Naive thymus-derived CD4-positive, alpha-beta T cell (primary cell): ENCODE results near the gene ALDH3B2. TPM values are rescaled to one million over a fixed set of nuclear protein-coding genes. Genes with fewer than 3 reads are reported as not detected.

ENCODE experiments used
- ATAC-seq: fragments of 150-1000 bp; cut with Tn5 transposase; 2 replicates; pipeline ENCODE4 v1.10.0; 2021; ENCODE audit warnings: mild to moderate bottlenecking, moderate library complexity
- CTCF ChIA-PET: fragments of 350-600 bp; sonication (Branson Sonifier 250); formaldehyde crosslinking; loops from one replicate; lab custom pipeline; 2021; ENCODE audit warnings: antibody characterized with exemption; lab: Charles Lee
- POLR2A ChIA-PET: fragments of 350-600 bp; sonication (Branson Sonifier 250); formaldehyde crosslinking; loops from one replicate; lab custom pipeline; 2021; ENCODE audit warnings: antibody characterized with exemption, inconsistent platforms; lab: Charles Lee
- DNase-seq, 9 donors: peaks; one replicate each; pipeline versions ENCODE4 v3.0.0 to v3.0.0-alpha.2; 2020 to 2022; ENCODE audit warnings: mixed read lengths in 1 of 9
- H3K27ac ChIP-seq: one replicate; pipeline ENCODE4 v1.7.0; 2013; ENCODE audit warnings: mild to moderate bottlenecking, low read depth, low read length, moderate library complexity
- H3K27me3 ChIP-seq, 2 donors: one replicate each; pipeline ENCODE4 v1.7.0; 2013; ENCODE audit warnings: low read length in 2 of 2, mild to moderate bottlenecking in 2 of 2, moderate library complexity in 2 of 2; ENCODE audit not compliant: control insufficient read depth in 2 of 2, insufficient read depth in 2 of 2
- H3K36me3 ChIP-seq, 3 experiments: 1 replicate in 2 of 3; 2 replicates in 1 of 3; pipeline ENCODE4 v1.7.0; 2013; ENCODE audit warnings: low read length in 3 of 3, mild to moderate bottlenecking in 3 of 3, moderate library complexity in 1 of 3; ENCODE audit not compliant: insufficient read depth in 3 of 3, control insufficient read depth in 2 of 3
- H3K4me1 ChIP-seq, 2 donors: one replicate each; pipeline ENCODE4 v1.7.0; 2013; ENCODE audit warnings: low read length in 2 of 2, mild to moderate bottlenecking in 2 of 2, moderate library complexity in 1 of 2; ENCODE audit not compliant: control insufficient read depth in 2 of 2, insufficient read depth in 2 of 2
- H3K4me3 ChIP-seq: 2 replicates; pipeline ENCODE4 v1.7.0; 2013; ENCODE audit warnings: mild to moderate bottlenecking, low read length
- H3K9me3 ChIP-seq, 3 experiments: 1 replicate in 2 of 3; 2 replicates in 1 of 3; pipeline ENCODE4 v1.7.0; 2013; ENCODE audit warnings: low read length in 3 of 3; ENCODE audit not compliant: control insufficient read depth in 2 of 3
- H3K27ac Mint-ChIP-seq, 9 donors: one replicate each; pipeline ENCODE4 v1.8.0; 2020 to 2022; ENCODE audit warnings: mixed read lengths in 9 of 9, mild to moderate bottlenecking in 8 of 9, moderate library complexity in 5 of 9, inconsistent platforms in 2 of 9
- H3K27me3 Mint-ChIP-seq, 5 donors: one replicate each; pipeline ENCODE4 v1.8.0; 2021 to 2022; ENCODE audit warnings: mixed read lengths in 5 of 5, mild to moderate bottlenecking in 1 of 5
- H3K36me3 Mint-ChIP-seq, 5 donors: one replicate each; pipeline ENCODE4 v1.8.0; 2020 to 2022; ENCODE audit warnings: mixed read lengths in 5 of 5, mild to moderate bottlenecking in 3 of 5, inconsistent platforms in 1 of 5
- H3K4me1 Mint-ChIP-seq, 7 donors: one replicate each; pipeline ENCODE4 v1.8.0; 2020 to 2022; ENCODE audit warnings: mixed read lengths in 7 of 7, mild to moderate bottlenecking in 3 of 7, inconsistent platforms in 1 of 7
- H3K4me3 Mint-ChIP-seq, 10 donors: one replicate each; pipeline ENCODE4 v1.8.0; 2020 to 2022; ENCODE audit warnings: mild to moderate bottlenecking in 10 of 10, mixed read lengths in 10 of 10, moderate library complexity in 6 of 10, inconsistent platforms in 2 of 10
- H3K9me3 Mint-ChIP-seq, 11 donors: one replicate each; pipeline ENCODE4 v1.8.0; 2020 to 2022; ENCODE audit warnings: mixed read lengths in 11 of 11, mild to moderate bottlenecking in 4 of 11, inconsistent platforms in 1 of 11, moderate library complexity in 1 of 11
- intact Hi-C, 2 donors: fragments of 100-400 bp; cut with micrococcal nuclease; formaldehyde crosslinking; loops; one replicate each; pipeline ENCODE4 v1.15.1; 2023
- polyA plus RNA-seq, 2 donors: library from polyadenylated mRNA; unstranded; fragments of 300-500 nt; fragmentation: Illumina TruSeq; gene quantifications; one replicate each; pipeline ENCODE4 v1.2.3, GENCODE V29; 2021
- total RNA-seq, 6 experiments: library from RNA in 5 of 6; stranded (reverse) in 5 of 6; gene quantifications; 1 replicate in 5 of 6; 2 replicates in 1 of 6; pipeline ENCODE4 v1.2.3 and lab custom pipeline; 2021 to 2026

The ALDH3B2 gene
- total and polyA plus RNA-seq, 7 experiments from 2014 or later: not detected

GRCh38 chr11:67615728-67616430, 58.5 kb downstream of the ALDH3B2 start:
- peak overlapping the region; percentile 37 for H3K4me3 ChIP-seq
- Mint-ChIP-seq H3K9me3 (peaks cover 0 to 1% (median 0%) of the 10 kb centered on the region in 11 donors), H3K27ac (peak overlapping the region in 8 of 9 donors; percentile 33 to 96 (median 62)), H3K36me3 (peaks cover 0 to 3% (median 0%) of the 10 kb centered on the region in 5 donors), H3K4me3 (peak overlapping the region in 9 of 10 donors; percentile 60 to 86 (median 66)), H3K4me1 (peaks cover 21 to 46% (median 33%) of the 10 kb centered on the region in 7 donors), H3K27me3 (peaks cover 0 to 9% (median 0%) of the 10 kb centered on the region in 5 donors)
- DNase-seq: peak in 3 of 9 donors; percentile 30 to 34 (median 32)
- CTCF ChIA-PET: interaction anchor here (0.6 kb wide), 1 partner anchor 609 kb away, joined by 3 read pairs; no protein-coding TSS in a partner anchor
- no peaks in the 10 kb centered on the region for H3K9me3 ChIP-seq
- H3K27me3 ChIP-seq: no peaks in the 10 kb centered on the region
- H3K4me1 ChIP-seq: peaks cover 25 to 26% of the 10 kb centered on the region in 2 donors
- ATAC-seq: no peak
- POLR2A ChIA-PET: interaction anchor here (0.6 to 2.8 kb wide), 4 partner anchors 8 to 40 kb away, joined by 3 to 27 read pairs (median 10); partner anchors contain the start of genes GSTP1 and NUDT8
- H3K36me3 ChIP-seq: peaks cover 0 to 21% (median 0%) of the 10 kb centered on the region in 3 experiments
- intact Hi-C loops: loop anchor here (2.0 kb wide), 1 partner anchor 33 kb away; the partner anchor contains the start of gene GSTP1 (in 2 of the 2)
- peak overlapping the region; percentile 96 for H3K27ac ChIP-seq

GRCh38 chr11:67614730-67615714, 59.4 kb downstream of the ALDH3B2 start:
- DNase-seq (peak in 6 of 9 donors; percentile 35 to 70 (median 49)), ATAC-seq (peak; percentile 37)
- Mint-ChIP-seq H3K4me1 (peaks cover 21 to 46% (median 37%) of the 10 kb centered on the region in 7 donors), H3K36me3 (peaks cover 0 to 7% (median 0%) of the 10 kb centered on the region in 5 donors), H3K4me3 (peak overlapping the region in 9 of 10 donors; percentile 75 to 87 (median 82)), H3K9me3 (no peaks in the 10 kb centered on the region), H3K27me3 (peaks cover 0 to 9% (median 0%) of the 10 kb centered on the region in 5 donors), H3K27ac (peak overlapping the region; percentile 92 to 99 (median 98))
- Histone ChIP-seq H3K4me3 (peak overlapping the region; percentile 60), H3K27ac (peak overlapping the region; percentile 96), H3K36me3 (peaks cover 0 to 29% (median 0%) of the 10 kb centered on the region in 3 experiments), H3K27me3 (no peaks in the 10 kb centered on the region), H3K9me3 (no peaks in the 10 kb centered on the region), H3K4me1 (peaks cover 25 to 26% of the 10 kb centered on the region in 2 donors)
- CTCF ChIA-PET: interaction anchor here (0.7 to 2.1 kb wide), 10 partner anchors 12 to 342 kb away, joined by 3 to 8 read pairs (median 3); partner anchors contain the start of gene NUDT8
- intact Hi-C loops: loop anchor here (1.0 to 2.0 kb wide), 4 partner anchors 9 to 44 kb away; partner anchors contain the start of genes GSTP1 (in 2 of the 2) and NDUFV1 (in 2 of the 2)
- POLR2A ChIA-PET: interaction anchor here (0.6 to 2.8 kb wide), 13 partner anchors 7 to 186 kb away, joined by 3 to 27 read pairs (median 4); partner anchors contain the start of genes ACY3, GSTP1 and NUDT8

GRCh38 chr11:67613960-67614715, 60.3 kb downstream of the ALDH3B2 start:
- intact Hi-C loops: loop anchor here (1.0 to 2.0 kb wide), 4 partner anchors 8 to 45 kb away; partner anchors contain the start of genes GSTP1 (in 2 of the 2) and NDUFV1 (in 2 of the 2)

GRCh38 chr11:67613313-67613959, 61.0 kb downstream of the ALDH3B2 start:
- Histone ChIP-seq H3K4me3 (peak overlapping the region; percentile 60), H3K9me3 (no peaks in the 10 kb centered on the region), H3K27me3 (no peaks in the 10 kb centered on the region), H3K36me3 (peaks cover 0 to 43% (median 5%) of the 10 kb centered on the region in 3 experiments), H3K4me1 (peaks cover 25 to 29% of the 10 kb centered on the region in 2 donors), H3K27ac (peak overlapping the region; percentile 96)
- ChIA-PET POLR2A (interaction anchor here (0.5 to 2.8 kb wide), 9 partner anchors 8 to 185 kb away, joined by 3 to 27 read pairs (median 5); partner anchors contain the start of genes ACY3, GSTP1 and NUDT8), CTCF (interaction anchor here (0.6 to 2.1 kb wide), 10 partner anchors 13 to 342 kb away, joined by 3 to 8 read pairs (median 3); partner anchors contain the start of gene NUDT8)
- peak overlapping the region; percentile 59 to 87 (median 82) for H3K4me3 Mint-ChIP-seq
- H3K36me3 Mint-ChIP-seq: peaks cover 0 to 17% (median 3%) of the 10 kb centered on the region in 5 donors
- ATAC-seq (no peak), DNase-seq (no peak)
- intact Hi-C loops: no loop called here
- peaks cover 0 to 9% (median 0%) of the 10 kb centered on the region in 5 donors for H3K27me3 Mint-ChIP-seq
- H3K4me1 Mint-ChIP-seq: peaks cover 21 to 56% (median 43%) of the 10 kb centered on the region in 7 donors
- H3K9me3 Mint-ChIP-seq: no peaks in the 10 kb centered on the region
- peak overlapping the region; percentile 92 to 99 (median 98) for H3K27ac Mint-ChIP-seq

More at GRCh38 chr11:67613960-67614715, 60.3 kb downstream of the ALDH3B2 start:
- Histone ChIP-seq H3K27me3 (no peaks in the 10 kb centered on the region), H3K4me1 (peaks cover 25 to 26% of the 10 kb centered on the region in 2 donors), H3K9me3 (no peaks in the 10 kb centered on the region), H3K27ac (peak overlapping the region; percentile 96), H3K4me3 (peak overlapping the region; percentile 60), H3K36me3 (peaks cover 0 to 36% (median 4%) of the 10 kb centered on the region in 3 experiments)
- ATAC-seq (peak; percentile 95), DNase-seq (peak; percentile 65 to 89 (median 85))
- Mint-ChIP-seq H3K27me3 (peaks cover 0 to 9% (median 0%) of the 10 kb centered on the region in 5 donors), H3K9me3 (no peaks in the 10 kb centered on the region), H3K36me3 (peaks cover 0 to 11% (median 0%) of the 10 kb centered on the region in 5 donors), H3K27ac (peak overlapping the region; percentile 92 to 99 (median 98)), H3K4me1 (peaks cover 21 to 50% (median 37%) of the 10 kb centered on the region in 7 donors), H3K4me3 (peak overlapping the region; percentile 59 to 87 (median 82))
- ChIA-PET POLR2A (interaction anchor here (0.5 to 2.8 kb wide), 12 partner anchors 9 to 185 kb away, joined by 3 to 27 read pairs (median 4); partner anchors contain the start of genes ACY3, GSTP1 and NUDT8), CTCF (interaction anchor here (0.6 to 2.1 kb wide), 14 partner anchors 13 to 342 kb away, joined by 3 to 8 read pairs (median 3); partner anchors contain the start of gene NUDT8)

GRCh38 chr11:67612751-67613150, 61.7 kb downstream of the ALDH3B2 start:
- H3K27ac Mint-ChIP-seq: peak overlapping the region in 6 of 9 donors; percentile 96 to 99 (median 98)
- peaks cover 0 to 6% (median 0%) of the 10 kb centered on the region in 5 donors for H3K27me3 Mint-ChIP-seq
- DNase-seq (no peak), ATAC-seq (no peak)
- Histone ChIP-seq H3K4me1 (peaks cover 27 to 35% of the 10 kb centered on the region in 2 donors), H3K36me3 (peaks cover 0 to 44% (median 5%) of the 10 kb centered on the region in 3 experiments), H3K4me3 (no peak overlapping the region), H3K9me3 (no peaks in the 10 kb centered on the region), H3K27me3 (no peaks in the 10 kb centered on the region), H3K27ac (peak overlapping the region; percentile 96)
- H3K4me3 Mint-ChIP-seq: peak overlapping the region in 2 of 10 donors; percentile 6 to 56
- CTCF ChIA-PET: no interaction called here
- peaks cover 18 to 57% (median 43%) of the 10 kb centered on the region in 7 donors for H3K4me1 Mint-ChIP-seq
- H3K9me3 Mint-ChIP-seq: no peaks in the 10 kb centered on the region
- peaks cover 0 to 19% (median 3%) of the 10 kb centered on the region in 5 donors for H3K36me3 Mint-ChIP-seq
- intact Hi-C loops: no loop called here
- POLR2A ChIA-PET: no interaction called here
